Esophagus muscularis mucosa (tissue), 3 donors: ENCODE measurements around the gene DOC2A.

Experiments used
- POLR2A ChIP-seq: fragments of 450-650 bp; IDR thresholded peaks from one replicate; pipeline ENCODE4 v1.6.1; 2017; ENCODE audit warnings: antibody characterized with exemption, moderate library complexity, mild to moderate bottlenecking, low read depth
- TF ChIP-seq, protein P1 (sequence below), 3 experiments: fragments of 200-600 bp in 2 of 3; fragments of 450-650 bp in 1 of 3; sonication (generic) in 2 of 3; IDR thresholded peaks; one replicate each; pipeline ENCODE4 v1.5.1; 2017 to 2019; ENCODE audit warnings: antibody characterized with exemption in 3 of 3, mild to moderate bottlenecking in 2 of 3, moderate library complexity in 1 of 3

GRCh38 chr16:30060346-30060745, 49.5 kb upstream of the DOC2A start:
- TF ChIP-seq, protein P1, sequence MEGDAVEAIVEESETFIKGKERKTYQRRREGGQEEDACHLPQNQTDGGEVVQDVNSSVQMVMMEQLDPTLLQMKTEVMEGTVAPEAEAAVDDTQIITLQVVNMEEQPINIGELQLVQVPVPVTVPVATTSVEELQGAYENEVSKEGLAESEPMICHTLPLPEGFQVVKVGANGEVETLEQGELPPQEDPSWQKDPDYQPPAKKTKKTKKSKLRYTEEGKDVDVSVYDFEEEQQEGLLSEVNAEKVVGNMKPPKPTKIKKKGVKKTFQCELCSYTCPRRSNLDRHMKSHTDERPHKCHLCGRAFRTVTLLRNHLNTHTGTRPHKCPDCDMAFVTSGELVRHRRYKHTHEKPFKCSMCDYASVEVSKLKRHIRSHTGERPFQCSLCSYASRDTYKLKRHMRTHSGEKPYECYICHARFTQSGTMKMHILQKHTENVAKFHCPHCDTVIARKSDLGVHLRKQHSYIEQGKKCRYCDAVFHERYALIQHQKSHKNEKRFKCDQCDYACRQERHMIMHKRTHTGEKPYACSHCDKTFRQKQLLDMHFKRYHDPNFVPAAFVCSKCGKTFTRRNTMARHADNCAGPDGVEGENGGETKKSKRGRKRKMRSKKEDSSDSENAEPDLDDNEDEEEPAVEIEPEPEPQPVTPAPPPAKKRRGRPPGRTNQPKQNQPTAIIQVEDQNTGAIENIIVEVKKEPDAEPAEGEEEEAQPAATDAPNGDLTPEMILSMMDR (IDR thresholded peaks at IDR 0.05) = no peak
- no peak for TF ChIP-seq POLR2A
